HG03571 (cell line): ENCODE data around the gene AUH.
"Not testable (repeated sequence)": the region's sequence is repeated elsewhere in the genome, so short reads cannot be mapped to it uniquely, and the experiment has no call there.

Source experiments
- ATAC-seq: cut with Tn5 transposase; IDR thresholded peaks from one replicate; pipeline ENCODE4 v1.9.1; 2021; ENCODE audit not compliant: unreplicated experiment

Gene AUH

DNA sequence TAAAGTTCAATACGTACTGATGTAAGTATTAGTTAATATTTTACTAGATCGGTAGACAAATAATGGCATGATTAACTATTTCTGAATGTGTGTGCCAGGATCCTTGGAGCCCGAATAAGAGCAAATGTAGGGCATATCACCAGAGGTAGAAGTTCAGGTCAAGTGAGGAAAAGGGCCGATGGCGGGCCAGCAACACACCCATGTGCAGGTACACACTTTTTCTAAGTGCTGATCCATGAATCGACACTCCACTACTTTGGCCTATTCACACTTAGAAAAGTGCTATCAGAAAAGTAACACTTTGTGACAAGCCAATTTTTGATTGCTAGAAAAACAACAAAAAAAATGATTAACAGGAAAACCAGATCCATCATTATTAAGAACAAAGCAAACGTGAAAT lies 150.3 kb downstream of the AUH start:
- no peak for ATAC-seq

DNA sequence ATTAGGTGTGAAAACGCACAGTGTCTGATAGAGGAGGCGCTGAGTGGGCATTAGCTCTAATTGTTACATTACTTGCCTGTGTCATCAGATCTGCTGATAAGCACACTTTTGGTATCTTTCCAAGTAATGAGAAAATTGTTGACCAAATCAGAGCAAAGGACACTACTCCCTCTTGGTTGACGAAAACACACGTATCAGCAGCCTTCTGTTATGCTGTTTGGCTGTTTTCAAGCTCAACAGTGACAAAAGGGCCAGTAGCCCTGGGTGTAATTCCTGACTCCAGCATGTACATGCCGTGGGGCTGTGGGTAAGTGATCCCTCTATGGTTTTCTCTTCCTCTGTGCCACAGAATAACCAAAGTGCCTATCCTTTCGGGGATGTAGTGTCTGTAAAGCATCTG lies 151.4 kb downstream of the AUH start:
- no peak for ATAC-seq

DNA sequence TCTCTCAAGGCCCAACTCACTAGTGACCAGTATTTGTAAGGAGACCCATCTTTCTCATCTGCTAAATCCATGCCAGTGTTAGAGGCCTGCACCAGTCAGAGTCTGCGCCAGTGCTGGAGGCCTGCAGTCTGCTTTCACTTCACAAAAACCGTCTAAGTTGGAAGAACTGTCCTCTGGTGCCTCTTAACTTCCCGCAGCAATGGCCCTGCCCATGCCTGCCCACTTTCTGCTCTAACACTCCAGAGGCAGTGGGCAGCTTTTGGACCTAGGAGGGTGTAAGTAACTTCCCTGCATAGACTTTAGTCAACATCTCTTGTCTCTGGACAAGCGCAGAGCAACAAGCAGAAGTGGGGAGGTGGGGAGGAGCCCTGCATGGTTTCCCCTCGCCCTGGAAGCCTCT lies 152.9 kb downstream of the AUH start:
- no peak for ATAC-seq

DNA sequence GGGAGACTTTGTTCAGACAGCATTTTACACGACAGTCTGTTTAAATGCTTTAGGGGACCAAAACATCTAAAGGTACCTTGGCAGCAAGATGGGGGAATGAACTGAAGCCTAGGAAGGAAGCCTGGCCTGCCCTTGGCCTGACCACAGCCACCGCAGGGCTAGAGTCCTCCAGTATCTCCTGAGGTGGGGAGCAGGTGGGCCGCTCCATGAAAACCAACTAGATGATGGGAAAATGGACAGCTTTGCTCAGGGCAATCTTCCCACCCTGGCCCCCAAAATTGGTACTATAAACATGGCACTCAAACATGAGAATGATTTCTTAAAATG lies 153.3 kb downstream of the AUH start:
- no peak for ATAC-seq

DNA sequence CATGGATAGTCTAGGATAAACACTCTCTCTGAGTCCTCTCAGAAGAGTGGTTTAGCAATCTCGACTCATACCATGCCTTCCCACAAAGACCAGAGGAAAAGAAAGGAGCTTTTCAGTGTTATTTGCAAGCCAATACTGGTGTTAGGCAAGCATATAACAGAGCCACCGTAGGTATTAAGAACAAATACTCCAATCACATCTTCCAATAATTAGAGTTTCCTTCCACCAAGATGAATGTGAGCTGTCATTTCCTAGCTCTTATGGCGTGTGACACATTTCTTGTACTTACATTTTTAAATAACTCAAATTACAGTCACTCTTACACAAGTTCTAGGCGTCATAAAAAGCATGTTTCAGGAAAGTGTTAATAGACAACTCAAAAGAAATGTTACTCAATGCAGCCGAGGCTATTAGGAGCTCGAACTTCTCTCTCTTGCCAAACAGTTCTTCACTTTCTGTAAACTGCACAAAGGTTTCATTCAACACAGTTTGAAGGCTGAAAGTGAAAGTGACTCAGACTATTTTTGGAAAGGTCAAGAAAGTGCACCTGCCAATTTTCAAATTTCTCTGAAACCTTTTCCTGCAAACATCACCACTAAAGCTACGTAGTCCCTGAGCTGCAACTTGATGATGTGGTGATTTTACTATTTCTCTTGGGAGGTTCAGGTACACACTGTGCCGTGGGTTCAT lies 153.8 kb downstream of the AUH start:
- ATAC-seq, result peak; percentile 88

DNA sequence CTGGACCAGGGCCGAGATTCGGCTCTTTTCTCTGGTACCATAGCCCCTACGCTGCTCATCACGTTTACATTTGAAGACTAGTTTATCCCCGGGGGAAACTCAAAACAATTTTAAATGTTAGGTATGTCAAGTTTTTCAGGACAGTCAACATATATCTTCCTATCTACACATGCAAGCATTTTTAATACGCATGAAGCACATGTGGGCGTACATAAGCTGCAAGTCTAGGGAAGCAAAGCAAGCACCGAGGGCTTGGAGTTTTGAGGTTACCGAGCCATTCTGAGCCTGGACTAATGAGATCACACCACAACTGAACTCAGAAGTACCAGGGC lies 154.4 kb downstream of the AUH start:
- no peak for ATAC-seq

DNA sequence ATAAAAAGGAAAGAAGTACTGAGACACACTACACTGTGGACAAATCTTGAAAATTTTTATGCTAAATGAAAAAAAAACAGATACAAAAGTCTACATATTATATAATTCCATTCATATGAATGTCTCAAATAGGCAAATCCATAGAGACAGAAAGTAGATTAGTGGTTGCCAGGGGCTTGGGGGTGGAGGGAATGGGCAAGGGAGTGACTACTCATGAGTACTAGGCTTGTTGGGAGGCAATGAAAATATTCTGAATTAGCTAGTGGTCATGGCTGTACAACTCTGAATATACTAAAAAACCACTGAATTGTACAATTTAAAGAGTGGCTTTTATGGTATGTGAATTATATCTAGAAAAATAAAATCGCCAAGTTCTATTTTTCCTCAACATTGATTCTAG lies 154.9 kb downstream of the AUH start:
- ATAC-seq, result no peak

DNA sequence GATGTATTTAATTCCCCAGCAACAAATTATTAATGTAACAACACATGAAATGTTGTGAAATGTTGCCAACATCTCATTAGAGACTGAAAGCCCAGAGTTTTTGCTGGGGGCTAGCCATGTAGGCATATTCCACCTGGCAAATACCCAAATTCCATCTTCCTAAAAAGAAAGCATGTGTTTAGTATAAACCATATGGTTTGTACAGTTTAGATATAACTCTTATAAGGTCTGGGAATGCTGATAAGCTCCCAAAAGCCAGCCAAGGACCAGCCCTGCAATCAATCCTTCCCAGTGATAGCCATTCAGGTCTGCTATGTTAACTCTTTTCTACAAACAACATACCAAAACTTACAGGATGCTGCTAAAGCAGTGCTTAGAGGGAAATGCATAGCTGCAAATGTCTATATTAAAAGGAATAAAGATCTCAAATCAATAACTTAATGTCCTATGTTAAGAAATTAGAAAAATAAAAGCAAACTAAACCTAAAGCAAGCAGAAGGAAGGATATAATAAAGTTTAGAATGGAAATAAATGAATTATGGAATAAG lies 158.9 kb downstream of the AUH start:
- no peak for ATAC-seq

DNA sequence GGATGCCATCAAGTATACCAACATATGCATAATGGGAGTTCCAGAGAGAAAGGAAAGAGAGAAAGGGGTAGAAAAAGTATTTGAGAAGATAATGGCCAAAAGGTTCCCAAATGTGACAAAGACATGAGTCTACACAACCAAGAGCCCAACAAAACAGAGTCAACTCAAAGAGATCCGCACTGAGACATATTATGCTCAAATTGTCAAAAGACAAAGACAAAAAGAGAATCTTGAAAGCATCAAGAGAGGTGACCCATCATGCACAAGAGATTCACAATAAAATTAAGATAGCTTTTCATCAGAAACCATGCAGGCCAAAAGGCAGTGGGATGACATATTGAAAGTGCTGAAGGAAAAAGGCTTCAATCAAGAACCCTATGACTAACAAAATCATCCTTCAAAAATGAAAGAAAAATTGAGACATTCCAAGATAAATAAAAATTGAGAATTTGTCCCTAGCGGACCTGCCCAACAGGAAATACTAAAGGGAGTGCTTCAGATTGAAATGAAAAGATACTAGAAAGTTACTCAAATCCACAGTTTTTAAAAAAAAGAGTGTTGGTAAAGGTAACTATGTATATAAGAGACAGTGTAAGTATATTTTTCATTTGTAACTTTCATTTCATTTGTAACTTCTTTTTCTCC lies 160.9 kb downstream of the AUH start:
- ATAC-seq, result no peak

DNA sequence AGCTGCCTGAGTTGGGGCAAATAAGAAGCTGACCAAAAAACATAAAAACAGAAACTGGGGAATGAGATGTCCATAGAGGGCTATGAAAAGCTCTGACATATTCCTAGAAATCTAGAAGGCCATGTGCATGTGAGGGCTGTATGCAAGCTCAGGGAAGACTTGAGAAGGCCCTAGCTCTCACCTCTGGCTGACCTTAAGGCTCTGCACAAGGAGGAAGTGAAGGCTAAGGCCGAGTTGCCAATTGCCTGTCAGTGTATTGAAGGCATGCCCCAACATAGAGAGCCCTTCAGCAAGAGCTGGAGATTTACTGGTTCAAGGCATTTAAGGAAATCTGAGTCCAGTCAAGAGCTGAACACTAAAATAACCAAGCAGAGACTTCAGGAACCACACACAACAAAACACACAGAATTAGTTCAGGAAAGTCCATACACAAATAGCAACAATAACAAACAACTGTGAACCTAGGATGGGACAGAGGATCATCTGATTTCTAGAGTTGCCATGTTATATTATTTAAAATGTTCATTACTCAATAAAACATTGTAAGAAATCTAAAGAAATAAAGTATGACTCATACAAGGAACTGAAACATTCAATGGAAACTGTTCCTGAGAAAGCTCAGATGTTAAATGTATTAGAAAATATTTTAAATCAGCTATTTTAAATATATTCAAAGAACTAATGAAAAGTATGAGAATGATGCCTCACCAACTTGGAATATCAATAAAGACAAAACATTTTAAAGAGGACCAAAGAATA lies 161.8 kb downstream of the AUH start:
- no peak for ATAC-seq

DNA sequence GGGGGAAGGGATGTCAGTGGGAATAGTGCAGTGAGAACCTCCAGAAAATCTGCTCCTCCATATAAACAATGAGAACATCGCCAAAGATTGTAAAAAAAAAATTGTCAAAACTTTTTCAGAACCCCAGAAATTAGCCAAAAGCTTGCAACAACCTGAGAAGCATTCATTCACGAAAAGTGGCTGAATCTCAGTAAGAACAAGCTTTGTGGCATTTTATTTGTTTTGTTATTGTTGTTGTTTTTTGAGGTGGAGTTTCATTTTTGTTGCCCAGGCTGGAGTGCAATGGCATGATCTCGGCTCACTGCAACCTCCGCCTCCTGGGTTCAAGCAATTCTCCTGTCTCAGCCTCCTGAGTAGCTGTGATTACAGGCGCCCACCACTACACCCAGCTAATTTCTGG lies 162.8 kb downstream of the AUH start:
- not testable (repeated sequence) for ATAC-seq

DNA sequence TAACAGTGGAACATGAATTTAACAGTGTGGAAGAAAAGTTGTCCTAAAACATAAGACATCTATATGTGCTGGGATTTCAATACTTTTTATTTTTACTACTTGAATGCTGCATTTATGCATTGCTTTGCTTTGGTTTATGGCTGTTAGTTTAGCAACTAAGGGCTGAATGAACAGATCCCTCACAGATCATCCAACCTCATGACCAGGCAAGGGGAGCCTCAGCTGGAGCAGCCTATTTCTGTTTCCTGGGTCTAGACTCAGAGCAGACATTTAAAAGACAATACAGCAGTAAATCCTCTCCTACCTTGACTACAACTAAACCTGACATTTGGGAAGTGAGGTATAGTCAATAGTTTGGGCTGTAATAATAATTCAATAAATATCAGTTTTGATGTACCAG lies 163.3 kb downstream of the AUH start:
- no peak for ATAC-seq

DNA sequence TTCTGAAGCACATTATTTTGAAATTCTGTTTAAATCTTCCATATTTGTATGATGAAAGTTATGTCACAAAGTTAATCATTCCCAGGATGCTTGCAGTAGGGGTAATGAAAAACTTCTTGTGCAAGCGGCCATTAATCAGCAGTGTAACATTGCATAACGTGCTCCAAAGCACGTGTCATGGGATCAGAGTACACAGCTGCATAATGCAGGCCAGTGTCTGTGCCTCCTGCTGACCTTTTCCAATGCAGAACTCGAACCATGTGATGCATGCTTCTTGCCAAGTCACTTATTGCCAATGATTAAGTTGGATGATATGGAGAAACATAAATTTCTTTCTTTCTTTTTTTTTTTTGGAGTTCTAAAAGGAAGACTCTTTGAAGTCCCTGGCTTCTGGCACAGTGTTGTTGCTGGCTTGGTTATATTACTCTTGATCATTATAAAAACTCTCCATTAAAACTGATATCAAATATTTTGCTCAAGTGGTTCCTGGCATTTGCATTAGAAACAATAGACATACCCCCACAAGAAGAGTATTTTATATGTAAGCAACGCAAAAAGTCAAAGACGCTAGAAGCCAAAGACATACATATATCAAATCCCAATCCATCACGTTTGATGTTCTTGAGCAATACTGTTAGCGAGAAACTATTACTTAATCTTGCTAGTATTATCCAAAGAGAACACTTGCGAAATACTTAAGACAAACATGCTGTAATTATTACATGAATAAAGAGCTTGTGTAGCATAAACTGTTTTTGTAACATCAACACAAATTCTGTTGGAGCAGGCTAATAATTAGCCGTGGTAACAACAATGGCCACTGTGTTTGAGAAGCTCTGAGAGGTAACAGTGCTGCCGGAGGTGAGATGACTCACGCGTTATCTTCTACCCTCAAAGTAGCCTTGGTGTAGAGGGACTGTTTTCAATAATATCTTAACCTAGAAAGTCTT lies 164.2 kb downstream of the AUH start:
- no peak for ATAC-seq

DNA sequence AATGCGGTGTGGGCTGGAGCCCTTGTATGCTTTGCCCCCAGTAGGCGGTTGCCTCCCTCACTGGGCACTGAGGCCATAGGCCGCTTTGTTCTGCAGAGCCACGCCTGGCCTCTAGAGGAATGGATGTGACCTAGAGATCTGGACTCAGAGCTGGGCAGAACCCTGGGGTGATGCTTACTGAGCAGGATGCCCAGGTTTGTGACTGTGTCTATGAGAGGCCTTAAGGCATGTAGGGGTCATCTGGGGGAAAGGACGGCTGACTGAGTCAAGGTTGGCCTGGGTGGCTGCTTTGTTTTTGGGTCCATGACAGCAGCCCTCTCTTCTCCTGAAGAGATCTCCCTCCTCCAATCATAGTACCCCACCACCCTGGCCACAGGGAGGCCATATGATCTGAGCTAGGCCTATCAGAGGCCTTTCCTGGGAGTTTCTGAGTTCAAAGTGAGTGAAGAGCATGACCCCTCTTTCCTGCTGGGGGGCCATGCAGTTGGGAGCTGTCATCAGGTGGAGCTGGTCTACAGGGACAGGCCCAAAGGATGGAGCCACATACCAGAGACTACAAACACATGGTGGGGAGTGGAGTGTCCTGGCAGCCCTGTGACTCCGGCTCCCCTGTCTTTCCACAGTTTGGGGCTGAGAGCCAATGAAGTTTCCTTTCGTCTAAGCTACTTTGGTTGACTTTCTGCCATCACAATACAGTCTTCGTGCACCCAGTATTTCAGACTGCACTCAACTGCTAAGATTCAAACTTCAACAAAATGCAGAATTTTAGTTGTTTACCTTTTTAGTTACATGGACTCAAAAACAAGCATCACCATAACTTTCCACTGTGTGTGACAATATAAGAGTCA lies 165.4 kb downstream of the AUH start:
- ATAC-seq, result no peak

DNA sequence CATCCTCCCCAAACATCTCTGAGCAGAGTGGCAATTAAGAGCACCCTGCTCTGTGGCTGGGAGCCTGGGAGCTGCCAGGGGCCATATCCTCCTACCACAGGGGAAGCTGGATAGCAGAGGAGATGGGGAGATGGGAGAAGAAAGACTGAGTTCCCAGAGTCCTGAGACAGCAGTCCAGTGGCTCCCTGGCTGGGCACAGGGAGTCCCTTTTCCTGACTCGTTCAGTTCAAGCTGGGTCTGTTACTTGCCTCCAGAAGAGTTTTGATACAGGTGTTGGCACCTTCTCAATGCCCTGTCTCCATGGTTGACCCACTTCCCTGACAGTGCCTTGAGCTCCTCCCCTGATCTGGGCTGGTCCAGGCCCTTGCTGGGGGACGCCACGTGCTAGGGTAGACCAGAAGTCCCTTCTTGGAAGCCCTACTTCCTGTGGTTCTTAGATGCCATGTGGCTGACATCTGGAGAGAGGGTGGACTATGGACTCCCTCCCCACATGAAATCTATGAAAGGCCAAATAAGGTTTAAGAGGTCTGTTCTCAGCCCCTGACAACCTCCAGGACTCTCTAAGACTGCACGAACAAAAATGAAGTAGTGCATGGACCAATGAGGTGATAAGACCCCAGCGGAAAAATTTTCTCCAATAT lies 166.2 kb downstream of the AUH start:
- no peak for ATAC-seq

DNA sequence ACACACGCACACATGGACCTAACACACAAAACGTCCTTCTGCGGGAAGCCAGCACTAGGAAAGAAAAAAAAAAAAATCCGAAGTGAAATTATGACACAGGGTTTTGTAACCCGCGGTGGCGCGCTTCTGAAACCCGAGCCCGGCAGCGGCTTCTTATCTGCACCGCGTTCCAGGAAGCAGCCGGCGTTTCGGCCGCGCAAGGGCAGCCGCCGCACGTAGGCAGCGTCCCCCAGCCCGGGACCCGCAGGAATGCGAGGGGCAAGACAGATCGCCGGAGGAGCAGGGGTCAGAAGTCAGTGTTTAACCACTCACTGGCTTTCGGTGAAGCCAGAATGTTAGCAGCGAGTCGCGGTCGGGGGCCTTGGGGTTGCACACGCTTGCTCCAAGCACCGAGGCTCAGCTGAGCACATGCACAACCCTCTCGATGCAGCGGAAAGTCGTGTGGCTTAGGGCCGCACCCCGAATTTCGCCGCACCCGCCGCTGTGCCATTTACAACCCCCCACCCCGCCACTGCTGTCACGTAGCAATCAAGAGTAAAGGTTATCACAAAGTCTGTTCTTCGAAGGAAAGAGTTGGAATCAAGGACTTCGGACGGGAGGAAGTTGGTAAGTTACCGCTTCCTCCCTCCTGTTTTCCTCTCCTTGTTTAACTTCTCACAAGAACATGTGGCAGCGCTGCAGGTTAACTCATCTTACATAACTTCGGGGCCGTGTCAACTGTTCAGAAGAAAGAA lies 167.9 kb downstream of the AUH start:
- ATAC-seq, result peak; percentile 47

DNA sequence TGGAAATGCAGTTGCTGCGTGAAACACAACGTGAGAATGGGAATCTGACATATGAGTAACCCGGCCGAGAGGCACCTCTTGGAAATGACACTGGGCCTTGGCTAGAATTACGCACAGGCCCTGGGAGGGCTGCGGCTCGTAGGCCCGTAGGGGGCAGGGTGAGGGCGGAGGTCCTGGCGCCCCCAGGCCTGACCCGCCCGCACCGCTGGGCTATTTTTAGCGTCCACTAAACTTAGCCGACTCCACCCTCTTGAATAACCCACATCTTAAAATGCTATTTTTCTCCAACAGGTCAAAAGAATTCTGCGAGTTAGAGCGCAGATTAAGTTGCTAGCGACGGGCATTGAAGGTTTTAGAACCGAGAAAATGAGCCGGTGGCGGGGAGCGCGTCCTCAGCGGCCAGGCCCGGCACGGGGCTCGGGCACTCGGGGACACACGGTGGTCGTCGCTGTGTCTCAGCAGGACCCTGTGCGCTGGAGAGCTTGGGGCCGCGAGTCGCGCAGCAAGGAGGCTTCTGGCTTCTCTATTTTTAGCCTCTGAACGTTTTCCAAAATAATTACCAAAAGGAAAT lies 168.5 kb downstream of the AUH start:
- ATAC-seq, result peak; percentile 35

DNA sequence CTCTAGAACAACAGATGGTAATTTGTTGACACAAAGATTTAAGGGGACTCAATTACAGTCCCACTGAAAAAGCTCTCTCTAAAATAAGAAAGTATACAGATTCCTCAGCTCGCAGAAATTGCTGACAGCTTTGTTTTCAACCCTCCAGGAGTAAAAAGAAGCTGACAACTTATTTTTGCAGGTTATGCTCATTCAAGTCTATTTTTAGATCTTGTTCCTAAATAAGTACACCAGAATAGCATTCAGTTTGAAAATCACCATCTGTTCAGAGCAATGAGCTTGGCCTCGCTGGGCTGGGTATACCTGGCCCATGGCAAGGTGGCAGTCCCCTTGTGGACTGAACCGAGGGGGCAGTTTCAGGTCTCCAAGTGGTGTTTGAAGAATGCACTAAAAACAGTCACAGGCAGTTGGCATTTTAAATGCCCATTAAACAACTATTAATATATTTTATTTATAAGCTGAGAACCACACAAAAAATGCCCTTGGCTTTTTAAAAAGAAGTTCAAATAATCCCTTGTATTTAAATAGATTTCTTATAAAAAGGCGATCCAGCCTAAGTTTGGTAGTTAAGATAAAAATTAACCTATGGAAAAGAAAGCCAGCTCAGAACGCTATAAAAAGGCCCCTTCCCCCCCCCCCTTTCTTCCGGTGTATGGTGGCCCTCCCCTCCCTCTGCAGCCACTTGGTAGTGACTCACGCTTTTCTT lies 169.2 kb downstream of the AUH start:
- ATAC-seq, result no peak
